GM19099 (cell line): ENCODE measurements around the gene CCNK.

Source experiments
- POLR2A ChIP-seq: IDR thresholded peaks from 3 replicates; pipeline ENCODE4 v1.6.1; 2011; ENCODE audit warnings: low read depth; ENCODE audit not compliant: insufficient read length; ENCODE audit errors: extremely low read depth

Gene CCNK

DNA sequence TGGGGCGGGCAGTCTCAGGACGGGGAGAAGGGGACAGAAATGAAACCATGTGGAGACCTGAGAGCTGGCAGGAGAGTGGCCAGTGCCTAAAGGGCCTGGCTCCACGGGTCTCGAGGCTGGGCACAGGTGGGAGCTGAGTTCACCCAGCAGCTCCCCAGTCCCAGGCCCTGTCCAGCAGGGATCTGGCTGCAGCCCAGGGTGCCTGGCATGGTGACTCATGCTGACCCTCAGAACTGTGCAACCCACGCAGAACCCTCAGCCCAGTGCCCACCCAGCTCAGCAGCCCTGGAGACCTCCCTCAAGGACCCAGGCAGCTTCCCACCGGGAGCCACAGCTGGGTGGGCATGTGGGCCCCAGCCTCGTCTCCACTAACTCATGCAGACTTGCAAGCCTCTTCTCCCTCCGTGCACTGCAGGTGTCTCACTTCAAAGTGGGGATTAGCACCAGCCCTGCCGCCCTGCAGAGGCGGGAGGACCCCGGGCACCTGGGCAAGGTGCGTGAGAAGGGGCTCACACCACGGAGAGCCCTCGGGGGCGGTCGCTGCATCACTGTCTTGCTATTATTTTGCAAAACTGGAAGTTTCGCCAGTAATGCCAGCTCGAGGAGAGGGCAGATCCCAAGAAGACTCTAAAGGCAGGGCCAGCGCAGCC, 46.3 kb downstream of the CCNK start:
- TF ChIP-seq POLR2A: no peak

DNA sequence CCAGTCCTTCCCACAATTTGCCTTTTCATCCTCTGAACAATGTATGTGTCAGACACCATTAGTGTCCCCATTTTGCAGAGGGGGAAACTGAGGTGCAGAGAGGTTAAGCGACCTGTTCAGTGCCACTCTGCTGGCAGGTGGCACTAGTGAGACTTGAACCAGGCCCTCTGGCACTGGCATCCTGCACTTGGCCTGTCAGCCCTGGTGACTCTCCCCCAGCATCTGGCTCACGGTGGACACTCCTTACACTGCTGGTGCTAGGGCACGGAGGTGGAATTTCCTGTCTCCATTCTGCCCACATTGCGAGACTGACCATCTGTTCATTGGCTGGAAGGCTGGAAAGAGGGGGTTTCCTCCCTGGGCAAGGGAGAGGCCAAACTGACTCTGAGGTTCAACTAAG, 48.7 kb downstream of the CCNK start:
- no peak for TF ChIP-seq POLR2A

DNA sequence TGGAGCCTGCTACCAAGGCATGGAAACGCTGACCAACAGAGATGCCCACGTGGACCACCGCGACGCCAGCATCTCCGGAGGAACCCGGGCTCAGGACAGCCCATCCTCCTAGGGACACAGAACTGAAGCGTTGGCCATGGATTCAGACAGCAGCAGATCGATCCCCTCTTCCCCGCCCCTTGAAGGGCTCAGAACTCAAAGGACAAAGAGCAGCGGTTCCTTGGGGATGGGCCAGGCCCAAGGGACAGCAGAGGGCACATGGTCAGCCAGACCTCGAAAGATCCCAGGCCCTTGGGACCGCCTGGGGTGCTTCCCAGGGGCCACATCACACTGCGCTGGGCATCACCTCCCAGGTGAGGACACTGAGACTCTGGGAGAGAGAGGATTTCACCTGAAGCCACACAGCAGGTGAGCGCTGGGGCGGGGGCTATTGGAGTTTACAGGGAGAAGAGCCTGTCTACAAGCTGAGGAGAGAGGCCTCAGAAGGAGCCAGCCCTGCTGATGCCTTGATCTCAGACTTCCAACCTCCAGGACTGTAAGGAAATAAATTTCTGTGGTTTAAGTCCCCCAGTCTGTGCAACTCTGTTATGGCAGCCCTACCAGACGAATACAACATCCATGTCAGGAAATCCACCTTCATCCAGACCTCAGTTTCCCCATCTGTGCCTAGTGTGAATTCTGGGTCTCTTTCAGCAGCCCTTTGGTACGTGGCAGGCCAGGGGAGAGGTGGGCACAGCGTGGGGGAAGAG, 49.4 kb downstream of the CCNK start:
- TF ChIP-seq POLR2A: no peak

DNA sequence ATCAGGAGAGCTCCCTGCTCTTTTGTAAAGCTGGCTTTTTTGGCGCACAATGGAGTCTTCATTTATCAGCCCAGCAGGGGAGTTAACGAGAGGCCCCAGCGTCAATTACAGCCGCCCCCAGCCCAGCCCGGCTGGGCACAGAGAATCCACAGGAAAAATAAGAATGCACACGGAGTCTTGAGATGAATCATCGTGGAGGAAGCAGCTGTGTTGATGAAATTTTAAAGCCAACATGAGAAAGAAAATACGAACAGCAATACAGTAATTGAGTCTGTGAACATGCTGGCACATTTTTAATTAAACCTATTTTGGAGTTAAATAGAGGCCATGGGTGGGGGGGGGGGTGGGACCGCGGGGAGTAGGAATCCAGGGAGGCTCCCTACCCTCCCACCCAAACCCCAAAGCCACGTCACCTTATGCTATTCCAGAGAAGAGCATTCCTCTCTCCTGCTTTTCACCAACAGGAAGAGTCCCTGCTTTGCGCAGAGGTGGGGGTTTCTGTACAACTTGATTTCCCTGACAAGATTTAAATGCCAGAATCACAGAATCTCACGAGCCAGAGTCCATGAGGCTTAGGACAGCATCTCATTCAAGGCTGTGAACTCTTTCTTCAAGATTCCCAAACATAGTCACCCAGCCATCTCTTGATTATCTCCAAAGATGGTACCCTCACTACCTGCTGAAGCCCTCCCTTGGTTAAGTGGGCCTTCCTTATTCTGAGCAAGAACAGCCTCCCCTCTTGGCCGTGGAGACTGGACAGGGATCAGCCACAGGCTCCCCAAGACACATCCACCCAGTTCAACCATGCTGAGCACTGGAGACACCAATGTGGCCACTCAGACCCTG, 50.3 kb downstream of the CCNK start:
- no peak for TF ChIP-seq POLR2A

DNA sequence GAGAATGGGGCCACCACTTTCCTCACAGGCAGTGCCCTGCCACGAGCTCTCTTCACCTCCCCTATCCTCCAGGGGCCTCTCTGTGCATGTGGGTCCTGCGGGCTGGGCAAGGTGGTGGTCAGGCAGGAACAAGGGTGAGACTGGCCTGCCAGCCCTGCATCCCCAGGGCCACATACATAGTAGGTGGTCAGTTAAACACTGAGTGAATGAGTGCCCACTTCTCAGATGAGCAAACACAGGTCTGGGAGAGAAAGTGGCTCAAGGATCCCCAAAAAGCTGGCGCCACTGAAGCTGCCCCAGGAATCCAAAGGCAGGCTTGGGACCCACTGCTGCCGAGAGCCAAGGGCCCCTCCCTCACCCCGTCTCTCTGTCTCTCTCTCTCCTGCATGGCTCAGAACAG, 51.1 kb downstream of the CCNK start:
- no peak for TF ChIP-seq POLR2A

DNA sequence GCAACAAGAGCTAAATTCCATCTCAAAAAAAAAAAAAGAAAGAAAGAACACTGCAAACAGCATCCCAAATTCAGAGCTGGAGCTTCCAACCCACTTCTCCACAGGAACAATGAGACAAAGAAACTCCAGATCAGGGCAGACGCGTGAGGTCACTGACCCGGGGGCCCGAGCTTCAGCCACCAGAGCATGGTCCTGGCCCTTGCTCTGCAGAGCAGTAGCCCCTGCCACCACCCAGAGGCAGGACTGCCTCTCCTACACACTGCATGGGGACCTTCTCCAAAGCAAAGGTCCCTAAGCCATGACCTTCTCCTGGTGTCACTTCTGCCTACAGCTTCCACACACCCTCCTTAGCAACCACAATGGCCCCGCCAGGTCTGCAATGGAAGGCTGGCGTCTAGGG, 53.1 kb downstream of the CCNK start:
- TF ChIP-seq POLR2A: no peak

DNA sequence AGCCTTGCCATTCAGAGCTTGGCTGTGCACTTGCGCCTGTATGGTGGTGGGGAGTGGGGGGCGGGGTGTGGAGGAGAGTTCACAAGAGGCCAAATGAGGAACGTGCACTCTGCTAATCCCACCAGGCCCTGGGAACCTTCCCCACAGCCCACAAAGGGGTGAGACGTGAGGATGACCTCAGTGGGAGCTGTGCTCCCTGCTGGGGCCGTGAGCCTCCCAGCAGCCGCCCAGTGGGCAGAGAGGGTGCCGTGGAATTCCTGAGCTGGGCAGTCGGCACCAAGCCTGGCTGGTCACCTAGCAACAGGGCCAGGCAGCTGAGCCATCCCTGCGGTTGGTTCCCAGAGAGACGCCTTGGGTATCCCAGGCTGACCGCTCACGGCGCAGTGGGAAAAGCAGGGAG, 53.7 kb downstream of the CCNK start:
- no peak for TF ChIP-seq POLR2A

DNA sequence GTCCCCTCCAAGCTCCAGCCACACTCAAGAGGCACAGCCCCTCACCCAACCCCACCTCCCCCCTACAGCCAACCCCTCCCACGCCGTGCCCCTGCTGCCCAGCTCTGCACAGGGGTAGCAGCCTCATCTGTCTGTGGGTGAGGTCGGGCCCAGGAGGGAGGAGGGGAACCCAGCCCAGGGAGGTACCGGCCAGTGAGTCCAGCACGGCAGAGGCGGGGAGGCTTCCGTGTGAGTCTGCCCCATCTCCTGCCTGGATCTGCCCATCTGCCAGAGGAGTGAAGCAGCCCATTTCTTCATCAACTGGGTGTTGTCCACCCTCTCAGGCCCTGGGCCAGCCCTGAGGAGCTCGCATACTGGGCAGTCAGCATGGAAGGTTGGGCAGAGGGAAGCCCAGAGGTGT, 54.2 kb downstream of the CCNK start:
- no peak for TF ChIP-seq POLR2A

DNA sequence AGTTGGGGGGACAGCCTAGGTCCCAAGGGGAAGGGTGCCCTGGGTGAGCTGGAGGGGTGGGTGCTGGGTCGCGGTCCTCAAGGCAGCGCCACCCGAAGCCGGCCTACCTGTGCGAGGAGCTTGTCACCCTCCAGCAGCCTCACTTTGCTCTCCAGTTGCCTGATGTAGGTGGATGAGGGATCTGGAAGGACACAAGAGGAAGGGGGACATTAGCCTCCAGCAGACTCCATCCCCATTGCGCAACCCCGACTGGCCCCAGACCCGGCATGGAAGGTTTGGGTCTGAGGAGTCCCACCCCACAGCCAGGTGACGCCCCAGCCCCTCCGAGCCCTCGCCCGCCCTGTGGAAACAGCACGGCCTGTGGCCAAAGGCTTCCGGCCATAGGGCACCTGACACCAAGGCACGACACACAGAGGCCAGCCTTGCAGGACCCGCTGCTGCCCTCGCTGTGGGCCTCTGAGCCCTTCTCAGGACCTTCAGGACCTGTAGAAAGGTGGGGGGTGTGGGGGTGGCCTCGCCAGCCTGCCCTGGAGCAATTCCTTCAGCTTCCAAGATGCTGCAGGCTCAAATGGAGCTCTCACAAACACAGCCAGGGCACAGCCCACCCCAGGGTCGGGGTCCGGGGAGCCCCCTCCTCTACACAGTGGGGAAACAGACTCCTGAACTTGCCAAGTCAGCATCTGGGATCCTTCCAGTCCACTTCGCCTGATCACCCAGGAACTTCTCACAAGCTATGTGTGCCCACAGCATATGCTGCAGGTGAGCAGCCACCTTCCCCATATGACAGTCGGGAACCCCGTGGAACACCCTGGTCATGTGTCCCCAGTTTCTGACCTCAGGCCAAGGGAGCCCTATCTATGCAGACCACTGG, 54.9 kb downstream of the CCNK start:
- TF ChIP-seq POLR2A: no peak

DNA sequence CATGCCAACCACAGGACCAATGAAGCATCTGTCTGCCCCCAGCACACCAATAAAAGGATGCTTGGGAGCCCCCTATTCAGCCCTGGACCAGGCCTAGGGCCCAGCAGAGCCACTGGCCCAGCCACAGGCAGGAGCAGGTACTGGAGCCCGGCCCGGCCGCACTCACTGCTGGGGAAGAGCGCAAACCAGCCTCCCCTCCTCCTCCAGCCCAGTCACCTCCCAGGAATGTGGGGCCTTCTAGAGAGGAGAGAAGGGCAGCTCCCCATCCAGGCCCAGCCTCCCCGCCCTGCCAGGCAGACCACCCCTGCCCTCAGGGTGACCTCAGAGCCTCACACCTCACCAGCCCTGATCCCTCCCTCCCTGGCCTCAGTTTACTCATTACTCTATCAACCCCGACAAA, 56.2 kb downstream of the CCNK start:
- TF ChIP-seq POLR2A: no peak

DNA sequence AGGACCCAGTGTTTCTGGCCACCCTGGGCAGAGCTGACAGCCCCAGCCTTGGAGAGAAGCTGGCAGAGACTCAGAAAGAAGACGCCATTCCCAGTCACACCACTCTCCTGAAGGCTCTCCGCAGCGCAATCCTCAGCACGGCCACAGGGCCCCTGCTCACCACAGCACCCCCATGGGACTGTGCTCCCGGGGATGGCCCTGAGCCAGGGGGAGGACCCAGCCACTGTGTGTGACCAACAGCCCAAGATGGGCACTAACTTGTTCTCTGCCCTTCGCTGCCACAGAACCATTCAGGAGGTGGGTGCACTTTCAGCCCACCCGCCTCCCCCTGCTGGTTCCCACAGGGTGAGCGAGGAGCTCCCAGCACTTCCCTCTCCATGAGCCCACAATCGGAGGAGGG, 57.1 kb downstream of the CCNK start:
- TF ChIP-seq POLR2A: no peak

DNA sequence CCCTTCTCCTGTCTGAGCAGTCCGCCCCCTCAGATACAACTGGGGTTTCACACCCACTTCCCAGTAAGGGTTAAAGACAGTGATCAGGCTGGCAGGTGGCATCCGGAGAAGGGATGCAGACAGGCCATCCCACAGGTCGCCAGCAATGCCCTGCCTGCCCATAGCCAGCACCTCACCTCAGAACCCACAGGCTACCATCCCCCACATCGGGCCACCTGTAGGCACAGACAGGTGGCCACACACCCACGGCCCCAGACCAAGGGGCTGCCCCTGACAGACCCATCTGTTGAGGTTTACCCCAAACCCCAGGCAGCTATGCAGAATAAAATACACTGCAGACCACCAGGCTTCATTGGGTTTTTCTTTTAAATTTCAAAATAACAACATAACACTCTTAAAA, 57.5 kb downstream of the CCNK start:
- TF ChIP-seq POLR2A: no peak

DNA sequence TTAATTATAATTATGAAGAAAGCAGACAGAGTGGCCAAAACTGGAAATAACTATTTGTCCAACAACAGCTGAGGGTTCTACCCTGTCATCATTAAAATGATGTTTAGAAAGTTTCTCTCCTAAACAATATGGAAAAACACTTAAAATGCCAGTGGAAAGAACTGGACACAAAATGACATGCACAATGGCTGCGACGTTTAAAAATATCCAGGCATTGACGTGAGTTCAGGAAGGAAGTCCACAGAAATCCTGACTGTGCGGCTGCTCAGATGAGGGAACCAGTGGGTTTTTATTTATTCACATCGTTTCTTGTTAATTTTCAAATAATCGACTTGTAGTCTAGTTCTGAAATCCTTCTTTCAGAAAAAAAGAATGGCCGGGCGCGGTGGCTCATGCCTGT, 58.3 kb downstream of the CCNK start:
- no peak for TF ChIP-seq POLR2A

DNA sequence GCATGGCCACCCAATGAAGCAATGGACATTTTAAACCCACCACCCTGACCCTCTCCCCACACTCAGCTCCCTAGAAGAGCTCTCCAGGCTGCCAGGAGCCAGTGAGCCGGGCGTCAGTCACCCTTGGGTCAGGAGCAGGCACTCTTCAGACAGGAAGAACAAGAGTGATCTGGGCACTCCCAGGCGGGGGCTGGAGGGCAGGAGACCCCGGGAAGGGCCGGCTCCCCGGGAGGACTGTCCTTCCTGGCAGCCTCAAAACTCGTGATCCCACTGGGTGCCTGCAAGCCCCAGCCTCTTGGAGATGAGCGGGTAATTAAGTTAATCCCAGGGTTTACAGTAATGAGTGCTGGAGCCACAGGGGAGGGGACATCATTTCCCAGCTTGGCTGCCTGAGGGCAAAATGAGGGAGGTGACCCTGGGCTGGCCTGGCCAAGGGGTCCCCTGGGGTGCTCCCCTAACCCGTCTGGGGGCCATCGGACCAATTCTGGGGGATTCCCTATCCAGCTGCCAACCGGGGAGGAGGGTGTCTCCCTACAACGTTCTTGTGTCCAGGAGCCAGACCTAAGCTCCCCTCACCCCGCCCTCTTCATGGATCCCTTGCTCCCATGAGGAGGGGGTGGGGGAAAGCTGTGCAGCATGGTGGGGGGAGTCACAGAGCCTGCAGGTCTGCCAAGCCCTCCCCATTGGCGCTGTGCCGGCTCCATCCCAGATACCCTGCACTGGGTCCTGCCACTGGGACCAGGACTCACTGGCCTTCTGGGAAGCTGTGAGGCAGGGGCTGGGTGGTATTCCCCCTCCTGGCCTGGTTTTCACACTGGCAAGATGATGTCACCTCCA, 59.2 kb downstream of the CCNK start:
- TF ChIP-seq POLR2A: no peak
